K562 (cell line): ENCODE measurements around the gene WWP2. TPM values are rescaled to one million over a fixed set of nuclear protein-coding genes. Genes with fewer than 3 reads are reported as not detected.

ENCODE experiments used
- FOXA3 ChIP-seq, 2 experiments: fragments of 450-650 bp in 1 of 2; sonication (generic) in 1 of 2; formaldehyde crosslinking; IDR thresholded peaks in 1 of 2; conservative IDR thresholded peaks in 1 of 2; 2 replicates each; pipeline versions ENCODE4 v1.4.0 to v1.8.0; 2020 to 2022; ENCODE audit warnings: mild to moderate bottlenecking in 2 of 2, missing genetic modification reagents in 1 of 2
- HMG20B ChIP-seq: fragments of 250-450 bp; sonication (Bioruptor Pico); IDR thresholded peaks from 2 replicates; pipeline ENCODE4 v1.5.0; 2021; ENCODE audit warnings: mild to moderate bottlenecking
- POLR3A ChIP-seq: IDR thresholded peaks from 2 replicates; pipeline ENCODE4 v1.6.1; 2011; ENCODE audit warnings: borderline replicate concordance, mild to moderate bottlenecking, moderate library complexity; ENCODE audit not compliant: insufficient read length, insufficient read depth; ENCODE audit errors: extremely low read depth
- ZBTB43 ChIP-seq: sonication (generic); formaldehyde crosslinking; IDR thresholded peaks from 2 replicates; pipeline ENCODE4 v1.8.0; 2023; ENCODE audit warnings: mild to moderate bottlenecking, missing genetic modification reagents
- polyA plus RNA-seq, 8 experiments: library from polyadenylated mRNA; depleted of rRNA in 4 of 8; stranded (reverse) in 5 of 8; unstranded in 3 of 8; fragments of >200 nt; fragmentation: Nextera tagmentation in 2 of 8; fragmentation: Illumina TruSeq in 1 of 8; extraction: Ambion mirVana in 2 of 8; extraction: Trizol in 1 of 8; gene quantifications; 2 replicates each; pipeline versions ENCODE4 v1.2.1 to v1.2.3, GENCODE V29; 2011 to 2014; ENCODE audit warnings: inconsistent platforms in 1 of 8, missing spikeins in 1 of 8
- total RNA-seq, 7 experiments: library from RNA; depleted of rRNA in 6 of 7; stranded (reverse); fragments of >200 nt in 6 of 7; fragmentation: Illumina TruSeq in 2 of 7; extraction: Trizol in 2 of 7; gene quantifications; 2 replicates each; pipeline versions ENCODE4 v1.2.1 to v1.2.3, GENCODE V29; 2011 to 2021; ENCODE audit warnings: low replicate concordance in 1 of 7
- TF ChIP-seq, protein P1 (sequence below), 2 experiments: fragments of 450-650 bp in 1 of 2; sonication (generic) in 1 of 2; formaldehyde crosslinking in 1 of 2; IDR thresholded peaks; 2 replicates each; pipeline versions ENCODE4 v1.7.1 to v1.9.0; 2016 to 2022; ENCODE audit warnings: inconsistent platforms in 1 of 2, mild to moderate bottlenecking in 1 of 2, missing genetic modification reagents in 1 of 2

WWP2 gene
- total and polyA plus RNA-seq, 9 of the 15 experiments (the other 6 are each of a cell fraction or from before 2014, with no cell fraction given) = 1.9 to 34.4 (median 14.6) TPM

DNA sequence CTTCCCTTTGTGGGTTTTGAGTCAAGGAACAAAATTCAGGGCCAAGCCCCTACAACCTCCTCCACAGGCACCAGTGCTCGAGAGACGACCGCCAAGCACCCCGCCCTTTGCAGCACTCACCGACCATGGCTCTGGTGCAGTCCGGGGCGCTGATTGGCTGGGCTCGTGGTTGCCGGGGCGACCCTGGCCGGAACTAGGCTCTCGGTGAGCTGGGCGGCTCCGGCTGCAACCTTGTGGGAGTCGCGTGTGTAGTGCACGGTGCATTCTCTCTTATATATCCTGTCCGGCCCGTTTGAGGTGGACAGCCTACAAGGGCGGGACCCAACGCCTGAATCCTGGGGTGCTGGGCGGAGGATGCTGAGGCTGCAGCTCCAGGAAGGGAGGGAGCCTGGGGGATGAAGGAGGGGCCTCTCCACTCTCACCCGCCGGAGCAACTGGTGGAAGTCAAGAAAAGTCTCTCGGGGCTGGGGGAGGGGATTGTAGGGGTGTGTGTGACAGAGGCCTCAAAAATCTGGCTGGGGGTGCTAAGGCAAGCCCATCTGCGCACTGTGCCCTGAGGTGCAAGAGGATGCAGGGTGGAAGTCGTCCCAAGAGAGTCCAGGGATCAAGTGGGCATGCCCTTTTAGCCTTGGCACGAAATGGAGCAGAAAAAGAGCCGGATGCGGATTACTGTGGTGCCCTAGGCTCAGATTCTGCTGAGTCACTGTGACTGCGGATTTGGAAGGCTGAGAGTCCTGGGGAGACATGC is 35.6 kb upstream of the WWP2 start, which contains the start of gene NQO1 (continued):
- TF ChIP-seq POLR3A (no peak), HMG20B (CRISPR knock-in tag) (no peak), FOXA3 (CRISPR knock-in tag; conservative IDR thresholded peaks at IDR 0.05 in 1 of 2, IDR thresholded peaks at IDR 0.05 in 1 of 2) (peak in 1 of 2 experiments; percentile 60; a peak in 1 of 4 replicates), ZBTB43 (CRISPR knock-in tag) (no peak)
- TF ChIP-seq, protein P1, sequence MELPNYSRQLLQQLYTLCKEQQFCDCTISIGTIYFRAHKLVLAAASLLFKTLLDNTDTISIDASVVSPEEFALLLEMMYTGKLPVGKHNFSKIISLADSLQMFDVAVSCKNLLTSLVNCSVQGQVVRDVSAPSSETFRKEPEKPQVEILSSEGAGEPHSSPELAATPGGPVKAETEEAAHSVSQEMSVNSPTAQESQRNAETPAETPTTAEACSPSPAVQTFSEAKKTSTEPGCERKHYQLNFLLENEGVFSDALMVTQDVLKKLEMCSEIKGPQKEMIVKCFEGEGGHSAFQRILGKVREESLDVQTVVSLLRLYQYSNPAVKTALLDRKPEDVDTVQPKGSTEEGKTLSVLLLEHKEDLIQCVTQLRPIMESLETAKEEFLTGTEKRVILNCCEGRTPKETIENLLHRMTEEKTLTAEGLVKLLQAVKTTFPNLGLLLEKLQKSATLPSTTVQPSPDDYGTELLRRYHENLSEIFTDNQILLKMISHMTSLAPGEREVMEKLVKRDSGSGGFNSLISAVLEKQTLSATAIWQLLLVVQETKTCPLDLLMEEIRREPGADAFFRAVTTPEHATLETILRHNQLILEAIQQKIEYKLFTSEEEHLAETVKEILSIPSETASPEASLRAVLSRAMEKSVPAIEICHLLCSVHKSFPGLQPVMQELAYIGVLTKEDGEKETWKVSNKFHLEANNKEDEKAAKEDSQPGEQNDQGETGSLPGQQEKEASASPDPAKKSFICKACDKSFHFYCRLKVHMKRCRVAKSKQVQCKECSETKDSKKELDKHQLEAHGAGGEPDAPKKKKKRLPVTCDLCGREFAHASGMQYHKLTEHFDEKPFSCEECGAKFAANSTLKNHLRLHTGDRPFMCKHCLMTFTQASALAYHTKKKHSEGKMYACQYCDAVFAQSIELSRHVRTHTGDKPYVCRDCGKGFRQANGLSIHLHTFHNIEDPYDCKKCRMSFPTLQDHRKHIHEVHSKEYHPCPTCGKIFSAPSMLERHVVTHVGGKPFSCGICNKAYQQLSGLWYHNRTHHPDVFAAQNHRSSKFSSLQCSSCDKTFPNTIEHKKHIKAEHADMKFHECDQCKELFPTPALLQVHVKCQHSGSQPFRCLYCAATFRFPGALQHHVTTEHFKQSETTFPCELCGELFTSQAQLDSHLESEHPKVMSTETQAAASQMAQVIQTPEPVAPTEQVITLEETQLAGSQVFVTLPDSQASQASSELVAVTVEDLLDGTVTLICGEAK (IDR thresholded peaks at IDR 0.05) = peak; percentile 50; the same call in 1 of the 2 replicates
- TF ChIP-seq, protein P1 (CRISPR knock-in tag; IDR thresholded peaks at IDR 0.05) = no peak
